Endothelial cell of umbilical vein (primary cell): ENCODE data around the gene SIAH3. TPM values are rescaled to one million over a fixed set of nuclear protein-coding genes. Genes with fewer than 3 reads are reported as not detected.

ENCODE experiments used
- BruUV-seq: library from RNA; stranded (reverse); fragments of 400-500 nt; replicated peaks from 2 replicates; lab custom pipeline; 2021; lab: Mats Ljungman, UMichigan
- CTCF ChIA-PET: fragments of 300-600, 350-600 bp; sonication (Branson Sonifier 250); formaldehyde crosslinking; loops from one replicate; lab custom pipeline; 2021; ENCODE audit warnings: antibody characterized with exemption, inconsistent platforms; lab: Charles Lee
- POLR2A ChIA-PET: fragments of 300-600, 350-600 bp; sonication (Branson Sonifier 250); formaldehyde crosslinking; loops from one replicate; lab custom pipeline; 2021; ENCODE audit warnings: antibody characterized with exemption, inconsistent platforms; lab: Charles Lee
- DNase-seq: peaks from one replicate; pipeline ENCODE4 v3.0.0-alpha.2; 2011; ENCODE audit warnings: low read depth, low spot score
- FAIRE-seq: peaks from 2 replicates; lab custom pipeline; 2011; peaks lifted over from hg19 to GRCh38; lab: Jason Lieb, UNC
- H2AFZ ChIP-seq: 2 replicates; pipeline ENCODE4 v1.6.0; 2012; ENCODE audit warnings: low read depth, low read length, control low read depth, inconsistent platforms
- H3K27ac ChIP-seq: 2 replicates; pipeline ENCODE4 v1.5.1; 2011; ENCODE audit warnings: low read depth, mild to moderate bottlenecking, control low read depth, low read length, moderate library complexity; ENCODE audit not compliant: insufficient read depth
- H3K27me3 ChIP-seq, 2 experiments: 2 replicates each; pipeline versions ENCODE4 v1.6.0 to v1.6.1; 2011; ENCODE audit warnings: low read length in 2 of 2, mixed read lengths in 1 of 2; ENCODE audit not compliant: control insufficient read depth in 2 of 2, insufficient read depth in 2 of 2
- H3K36me3 ChIP-seq, 2 experiments: 2 replicates in 1 of 2; 3 replicates in 1 of 2; pipeline ENCODE4 v1.5.1; 2011; ENCODE audit warnings: low read length in 2 of 2, mild to moderate bottlenecking in 1 of 2, moderate library complexity in 1 of 2; ENCODE audit not compliant: control insufficient read depth in 2 of 2, insufficient read depth in 2 of 2; ENCODE audit errors: extremely low read depth in 1 of 2
- H3K4me1 ChIP-seq: 3 replicates; pipeline ENCODE4 v1.5.1; 2011; ENCODE audit warnings: mild to moderate bottlenecking, low read length; ENCODE audit not compliant: control insufficient read depth, insufficient read depth; ENCODE audit errors: extremely low read depth
- H3K4me2 ChIP-seq: 2 replicates; pipeline ENCODE4 v1.6.1; 2011; ENCODE audit warnings: low read length, control low read depth, mixed read lengths; ENCODE audit not compliant: insufficient read depth
- H3K4me3 ChIP-seq, 3 experiments: fragments of 200-600 bp in 1 of 3; sonication (generic), shearing (Covaris generic) in 1 of 3; replicated peaks in 1 of 3; 2 replicates each; pipeline ENCODE4 v1.5.1; 2011 to 2016; ENCODE audit warnings: control low read depth in 3 of 3, low read length in 3 of 3, mild to moderate bottlenecking in 2 of 3, inconsistent platforms in 1 of 3, low read depth in 1 of 3, moderate library complexity in 1 of 3; ENCODE audit not compliant: insufficient read depth in 1 of 3
- H3K79me2 ChIP-seq: 2 replicates; pipeline ENCODE4 v1.6.0; 2012; ENCODE audit warnings: low read length, inconsistent platforms; ENCODE audit not compliant: control insufficient read depth, insufficient read depth
- H3K9ac ChIP-seq: replicated peaks from 2 replicates; pipeline ENCODE3; 2011; ENCODE audit warnings: low read length, control low read depth; ENCODE audit not compliant: insufficient read depth; ENCODE audit errors: extremely low read depth
- H3K9me1 ChIP-seq: replicated peaks from 3 replicates; pipeline ENCODE4 v1.6.0; 2011; ENCODE audit warnings: mild to moderate bottlenecking, low read length; ENCODE audit not compliant: control insufficient read depth, insufficient read depth; ENCODE audit errors: extremely low read depth
- H3K9me3 ChIP-seq: replicated peaks from 2 replicates; pipeline ENCODE4 v1.5.1; 2012; ENCODE audit warnings: low read length, inconsistent platforms; ENCODE audit not compliant: control insufficient read depth, insufficient read depth
- H4K20me1 ChIP-seq: replicated peaks from 2 replicates; pipeline ENCODE3; 2011; ENCODE audit warnings: mild to moderate bottlenecking, low read length; ENCODE audit not compliant: control insufficient read depth, insufficient read depth; ENCODE audit errors: extremely low read depth
- CTCF ChIP-seq, 2 donors: IDR thresholded peaks; 1 replicate in 1 of 2; 2 replicates in 1 of 2; pipeline ENCODE4 v1.5.1; 2011; ENCODE audit warnings: low read length in 2 of 2, mild to moderate bottlenecking in 2 of 2, moderate library complexity in 2 of 2, control low read depth in 1 of 2, inconsistent platforms in 1 of 2, low read depth in 1 of 2; ENCODE audit not compliant: insufficient read depth in 1 of 2; ENCODE audit errors: extremely low read depth in 1 of 2
- EZH2 ChIP-seq: IDR thresholded peaks from 2 replicates; pipeline ENCODE4 v1.6.1; 2012; ENCODE audit warnings: borderline replicate concordance, low read depth, mild to moderate bottlenecking, moderate library complexity, low read length, inconsistent platforms; ENCODE audit not compliant: severe bottlenecking
- FOS ChIP-seq: IDR thresholded peaks from 2 replicates; pipeline ENCODE4 v1.6.1; 2011; ENCODE audit warnings: mild to moderate bottlenecking, low read length, moderate library complexity, borderline replicate concordance; ENCODE audit not compliant: insufficient read depth
- GATA2 ChIP-seq: IDR thresholded peaks from 2 replicates; pipeline ENCODE4 v1.7.0; 2011; ENCODE audit warnings: low read depth, mild to moderate bottlenecking, moderate library complexity, mixed read lengths, low read length; ENCODE audit not compliant: insufficient read length, insufficient read depth
- JUN ChIP-seq: IDR thresholded peaks from 2 replicates; pipeline ENCODE4 v1.6.1; 2011; ENCODE audit warnings: borderline replicate concordance, low read depth; ENCODE audit not compliant: insufficient read length, insufficient read depth
- MAX ChIP-seq: IDR thresholded peaks from 2 replicates; pipeline ENCODE4 v1.6.1; 2011; ENCODE audit not compliant: insufficient read depth, insufficient read length
- MYC ChIP-seq: IDR thresholded peaks from one replicate; pipeline ENCODE4 v1.6.1; 2011; ENCODE audit warnings: mild to moderate bottlenecking, low read depth, low read length
- POLR2A ChIP-seq: IDR thresholded peaks from 2 replicates; pipeline ENCODE4 v1.6.1; 2012; ENCODE audit warnings: low read depth, mild to moderate bottlenecking, control low read depth, low read length
- POLR2AphosphoS5 ChIP-seq: IDR thresholded peaks from 2 replicates; pipeline ENCODE4 v1.6.1; 2012; ENCODE audit warnings: low read depth, mild to moderate bottlenecking, control low read depth, low read length, moderate library complexity; ENCODE audit not compliant: insufficient read depth
- dilution Hi-C: fragments of 300-500 bp; cut with MboI; formaldehyde crosslinking; loops from one replicate; pipeline ENCODE4 v1.15.0; 2019; ENCODE audit warnings: low sequenced_read_pairs; ENCODE audit not compliant: extremely low pct_ligation_motif_present
- intact Hi-C: fragments of 100-400 bp; cut with micrococcal nuclease; formaldehyde crosslinking; loops from one replicate; pipeline ENCODE4 v1.10.0; 2022
- polyA plus RNA-seq, 4 experiments: library from polyadenylated mRNA; depleted of rRNA in 3 of 4; stranded (reverse) in 3 of 4; unstranded in 1 of 4; fragments of >200 nt; gene quantifications; 2 replicates each; pipeline versions ENCODE4 v1.2.1 to v1.2.3, GENCODE V29; 2011 to 2012; ENCODE audit warnings: missing spikeins in 1 of 4
- total RNA-seq: library from RNA; stranded (reverse); gene quantifications from 2 replicates; pipeline ENCODE4 v1.2.3, GENCODE V29; 2021

SIAH3 gene
- total and polyA plus RNA-seq, 2 donors (not counting 3 experiments of a cell fraction or from before 2014, with no cell fraction given) = 0.03 TPM; not detected in 1

DNA sequence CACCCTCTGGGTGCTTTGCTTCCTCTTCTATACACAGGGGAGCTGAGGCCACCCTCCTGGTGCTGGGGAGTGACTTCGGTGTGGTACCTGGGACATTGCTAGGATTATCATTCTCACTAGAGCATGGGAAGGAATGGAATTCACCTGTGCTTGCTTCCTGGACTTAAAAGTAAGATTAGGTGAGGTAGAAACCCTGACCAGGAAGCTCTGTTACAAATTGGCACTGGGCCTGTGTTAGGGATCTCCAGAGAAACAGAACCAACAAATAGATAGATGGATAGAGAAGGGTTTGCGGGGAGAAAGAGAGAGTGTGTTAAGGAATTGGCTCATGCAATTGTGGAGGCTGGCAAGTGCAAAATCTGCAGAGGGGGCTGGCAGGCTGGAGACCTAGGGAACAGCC is 13.9 kb upstream of the SIAH3 start:
- POLR2A ChIA-PET = no interaction called here

DNA sequence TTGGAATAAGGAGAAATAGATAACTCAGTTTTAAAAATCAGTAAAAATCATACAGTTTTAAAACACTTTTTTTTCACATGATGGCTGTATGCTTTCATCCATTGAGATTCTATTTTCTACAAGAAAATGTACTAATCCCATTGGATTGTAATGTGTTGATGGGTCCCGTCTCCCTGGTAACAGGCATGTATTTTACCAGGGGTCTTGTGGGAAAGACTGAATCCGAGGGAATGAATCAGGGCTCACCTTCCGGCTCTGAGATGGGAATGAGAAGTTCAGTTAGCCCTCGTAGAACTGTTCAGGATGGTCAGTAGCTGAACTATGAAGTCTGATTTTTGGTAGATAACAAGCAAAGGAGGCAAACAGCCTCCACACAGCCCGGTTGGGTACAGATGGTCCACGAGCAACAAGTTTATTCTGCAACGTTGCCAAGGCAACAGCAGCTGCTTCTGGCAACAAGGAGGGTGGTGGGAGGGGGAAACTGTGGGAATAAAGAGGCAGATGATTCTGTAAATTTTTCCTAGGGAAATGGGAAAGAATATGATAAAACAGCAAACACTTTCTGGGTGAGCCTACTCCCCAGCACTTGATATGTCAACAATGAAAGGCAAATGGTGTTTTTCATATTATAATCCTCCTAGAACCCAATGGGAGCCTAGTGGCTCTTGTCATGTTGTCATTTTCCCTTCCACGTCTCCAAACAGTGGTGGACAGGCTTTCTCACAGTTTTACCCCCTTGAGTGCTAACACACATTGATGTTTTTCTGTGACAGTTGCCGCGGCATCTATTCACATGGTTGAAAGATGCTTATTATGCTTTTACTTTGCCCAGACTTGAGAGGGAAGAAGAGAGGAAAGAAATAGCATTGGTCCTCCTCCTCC is 12.4 kb upstream of the SIAH3 start:
- CTCF ChIA-PET = no interaction called here
- TF ChIP-seq FOS = no peak
- TF ChIP-seq EZH2 = no peak
- TF ChIP-seq JUN = no peak
- no peak for TF ChIP-seq CTCF (IDR thresholded peaks at IDR 0.05; ENCODE audit: extremely low read depth in 1 of 2, insufficient read depth in 1 of 2, low read depth in 1 of 2, low read length in 2 of 2)
- TF ChIP-seq MAX = no peak
- no peak for TF ChIP-seq GATA2
- TF ChIP-seq POLR2AphosphoS5 = no peak
- TF ChIP-seq MYC = no peak
- no peak for TF ChIP-seq POLR2A
- no peaks in the 10 kb centered on the region for H3K9me3 ChIP-seq
- no peak overlapping the region for H3K9ac ChIP-seq
- H3K4me2 ChIP-seq = no peak overlapping the region
- DNase-seq (no peak), FAIRE-seq (no peak)
- POLR2A ChIA-PET = no interaction called here
- intact Hi-C loops = no loop called here
- H3K27me3 ChIP-seq = peaks cover 15 to 21% of the 10 kb centered on the region in 2 experiments
- peaks cover 15% of the 10 kb centered on the region for H3K4me1 ChIP-seq
- H3K36me3 ChIP-seq = no peaks in the 10 kb centered on the region
- H2AFZ ChIP-seq = no peak overlapping the region
- BruUV-seq = no TSS peak
- H3K4me3 ChIP-seq = no peak overlapping the region
- H4K20me1 ChIP-seq = no peaks in the 10 kb centered on the region
- no peak overlapping the region for H3K27ac ChIP-seq
- dilution Hi-C loops = no loop called here
- H3K9me1 ChIP-seq = no peaks in the 10 kb centered on the region
- H3K79me2 ChIP-seq = no peaks in the 10 kb centered on the region

More for the DNA sequence above, 13.9 kb upstream of the SIAH3 start:
- H2AFZ ChIP-seq = no peak overlapping the region
- TF ChIP-seq MYC (no peak), POLR2A (no peak), GATA2 (no peak)
- intact Hi-C loops (no loop called here), dilution Hi-C loops (no loop called here)
- peaks cover 12% of the 10 kb centered on the region for H3K4me1 ChIP-seq
- no peaks in the 10 kb centered on the region for H3K36me3 ChIP-seq
- no peak overlapping the region for H3K4me3 ChIP-seq
- no peaks in the 10 kb centered on the region for H4K20me1 ChIP-seq
- no peaks in the 10 kb centered on the region for H3K9me1 ChIP-seq
- no peak overlapping the region for H3K9ac ChIP-seq
- no peak for DNase-seq
- no TSS peak for BruUV-seq
- FAIRE-seq = no peak
- H3K9me3 ChIP-seq = no peaks in the 10 kb centered on the region
- H3K4me2 ChIP-seq = no peak overlapping the region
- CTCF ChIA-PET = no interaction called here
- H3K79me2 ChIP-seq = no peaks in the 10 kb centered on the region
- peaks cover 15 to 21% of the 10 kb centered on the region in 2 experiments for H3K27me3 ChIP-seq
- H3K27ac ChIP-seq = no peak overlapping the region
